H54 (cell line): Measurements from ENCODE around the gene TENM3.
"Not testable (repeated sequence)": the region's sequence is repeated elsewhere in the genome, so short reads cannot be mapped to it uniquely, and the experiment has no call there.

Source experiments
- DNase-seq: peaks from one replicate; pipeline ENCODE4 v3.0.0; 2011; ENCODE audit warnings: low spot score, mixed read lengths; ENCODE audit not compliant: insufficient read length
- FAIRE-seq: peaks from 3 replicates; lab custom pipeline; 2011; peaks lifted over from hg19 to GRCh38; lab: Jason Lieb, UNC
- POLR2A ChIP-seq: IDR thresholded peaks from 2 replicates; pipeline ENCODE4 v1.6.1; 2011; ENCODE audit warnings: low read depth, mild to moderate bottlenecking, low read length

Gene TENM3

GRCh38 chr4:182367153-182367552 lies 124.0 kb downstream of the TENM3 start:
- DNase-seq, result no peak
- no peak for FAIRE-seq
- no peak for TF ChIP-seq POLR2A

GRCh38 chr4:182369211-182369610 lies 126.0 kb downstream of the TENM3 start:
- DNase-seq (no peak), FAIRE-seq (no peak)
- TF ChIP-seq POLR2A, result no peak

- no peak for DNase-seq
- TF ChIP-seq POLR2A, result no peak
- no peak for FAIRE-seq
Measured at GRCh38 chr4:182370491-182370890, 127.3 kb downstream of the TENM3 start.

- TF ChIP-seq POLR2A, result no peak
- FAIRE-seq (no peak), DNase-seq (no peak)
Measured at GRCh38 chr4:182380771-182381181, 137.6 kb downstream of the TENM3 start.

GRCh38 chr4:182382941-182383340 lies 139.7 kb downstream of the TENM3 start:
- TF ChIP-seq POLR2A, result no peak
- FAIRE-seq, result no peak

GRCh38 chr4:182384631-182385091 lies 141.5 kb downstream of the TENM3 start:
- FAIRE-seq, result no peak
- DNase-seq, result no peak

More at GRCh38 chr4:182382941-182383340, 139.7 kb downstream of the TENM3 start:
- DNase-seq, result no peak

GRCh38 chr4:182385897-182386296 lies 142.7 kb downstream of the TENM3 start:
- DNase-seq (no peak), FAIRE-seq (no peak)
- TF ChIP-seq POLR2A, result no peak

More at GRCh38 chr4:182384631-182385091, 141.5 kb downstream of the TENM3 start:
- TF ChIP-seq POLR2A, result no peak

GRCh38 chr4:182386576-182386975 lies 143.4 kb downstream of the TENM3 start:
- FAIRE-seq, DNase-seq: not testable (repeated sequence)

GRCh38 chr4:182391111-182391684 lies 148.0 kb downstream of the TENM3 start:
- FAIRE-seq (no peak), DNase-seq (no peak)
- no peak for TF ChIP-seq POLR2A

- no peak for TF ChIP-seq POLR2A
- FAIRE-seq (no peak), DNase-seq (no peak)
Measured at GRCh38 chr4:182394181-182394580, 151.0 kb downstream of the TENM3 start.

GRCh38 chr4:182400081-182400480 lies 156.9 kb downstream of the TENM3 start:
- FAIRE-seq (no peak), DNase-seq (no peak)
- no peak for TF ChIP-seq POLR2A

- DNase-seq, result no peak
- no peak for TF ChIP-seq POLR2A
- no peak for FAIRE-seq
Measured at GRCh38 chr4:182400790-182401189, 157.6 kb downstream of the TENM3 start.

- no peak for TF ChIP-seq POLR2A
- no peak for FAIRE-seq
- DNase-seq, result no peak
Measured at GRCh38 chr4:182404376-182404775, 161.2 kb downstream of the TENM3 start.

GRCh38 chr4:182405087-182405486 lies 161.9 kb downstream of the TENM3 start:
- no peak for FAIRE-seq
- TF ChIP-seq POLR2A, result no peak
- no peak for DNase-seq

- TF ChIP-seq POLR2A, result no peak
- DNase-seq, result no peak
- no peak for FAIRE-seq
Measured at GRCh38 chr4:182409271-182409670, 166.1 kb downstream of the TENM3 start.
